CD14-positive monocyte (primary cell): ENCODE measurements around the gene MCRIP2. TPM values are rescaled to one million over a fixed set of nuclear protein-coding genes. Genes with fewer than 3 reads are reported as not detected.

ENCODE experiments used
- DNase-seq, 3 donors: peaks; one replicate each; pipeline ENCODE4 v3.0.0-alpha.2; 2011 to 2022
- H2AFZ ChIP-seq: 2 replicates; pipeline ENCODE4 v1.6.0; 2012; ENCODE audit warnings: mild to moderate bottlenecking, low read depth, low read length, inconsistent platforms; ENCODE audit not compliant: insufficient read depth, poor library complexity, severe bottlenecking
- H3K27ac ChIP-seq, 2 donors: 1 replicate in 1 of 2; 2 replicates in 1 of 2; pipeline ENCODE4 v1.5.1; 2012 to 2013; ENCODE audit warnings: low read length in 2 of 2, control low read depth in 1 of 2, inconsistent platforms in 1 of 2, low read depth in 1 of 2, mild to moderate bottlenecking in 1 of 2
- H3K27me3 ChIP-seq, 2 donors: one replicate each; pipeline versions ENCODE4 v1.6.0 to v1.6.1; 2011 to 2013; ENCODE audit warnings: low read length in 2 of 2; ENCODE audit not compliant: control insufficient read depth in 2 of 2, insufficient read depth in 2 of 2
- H3K36me3 ChIP-seq, 2 donors: replicated peaks in 1 of 2; 1 replicate in 1 of 2; 2 replicates in 1 of 2; pipeline versions ENCODE4 v1.5.1 to v1.6.1; 2012 to 2013; ENCODE audit warnings: low read length in 2 of 2, control low read depth in 1 of 2, inconsistent platforms in 1 of 2, mild to moderate bottlenecking in 1 of 2; ENCODE audit not compliant: insufficient read depth in 2 of 2, control insufficient read depth in 1 of 2
- H3K4me1 ChIP-seq, 2 donors: 1 replicate in 1 of 2; 2 replicates in 1 of 2; pipeline versions ENCODE4 v1.5.1 to v1.6.1; 2012 to 2013; ENCODE audit warnings: low read length in 2 of 2, control low read depth in 1 of 2, inconsistent platforms in 1 of 2, mild to moderate bottlenecking in 1 of 2, moderate library complexity in 1 of 2; ENCODE audit not compliant: insufficient read depth in 2 of 2, control insufficient read depth in 1 of 2
- H3K4me2 ChIP-seq: replicated peaks from 2 replicates; pipeline ENCODE3; 2012; ENCODE audit warnings: low read length, moderate library complexity, mild to moderate bottlenecking; ENCODE audit not compliant: poor library complexity, severe bottlenecking; ENCODE audit errors: extremely low read depth
- H3K4me3 ChIP-seq, 3 experiments: fragments of 200-600 bp in 1 of 3; sonication (generic) in 1 of 3; replicated peaks in 1 of 3; 1 replicate in 2 of 3; 2 replicates in 1 of 3; pipeline ENCODE4 v1.5.1; 2011 to 2013; ENCODE audit warnings: low read length in 3 of 3, mild to moderate bottlenecking in 3 of 3, control low read depth in 2 of 3, low read depth in 2 of 3, inconsistent platforms in 1 of 3, moderate library complexity in 1 of 3
- H3K79me2 ChIP-seq: 2 replicates; pipeline ENCODE4 v1.6.0; 2012; ENCODE audit warnings: mild to moderate bottlenecking, control low read depth, inconsistent platforms, low read length, moderate library complexity; ENCODE audit not compliant: insufficient read depth
- H3K9ac ChIP-seq: 2 replicates; pipeline ENCODE4 v1.6.0; 2017; ENCODE audit warnings: low read length, mild to moderate bottlenecking; ENCODE audit not compliant: insufficient read depth, poor library complexity, severe bottlenecking
- H3K9me3 ChIP-seq, 2 donors: replicated peaks in 1 of 2; 1 replicate in 1 of 2; 2 replicates in 1 of 2; pipeline versions ENCODE4 v1.5.1 to v1.6.1; 2012 to 2013; ENCODE audit warnings: low read length in 2 of 2, control low read depth in 1 of 2; ENCODE audit not compliant: control insufficient read depth in 1 of 2, insufficient read depth in 1 of 2
- H4K20me1 ChIP-seq: 2 replicates; pipeline ENCODE4 v1.6.0; 2012; ENCODE audit warnings: mild to moderate bottlenecking, low read length, control low read depth, moderate library complexity; ENCODE audit not compliant: insufficient read depth
- H3K27ac Mint-ChIP-seq, 7 donors: one replicate each; pipeline ENCODE4 v1.8.0; 2020; ENCODE audit warnings: mild to moderate bottlenecking in 7 of 7, mixed read lengths in 7 of 7, moderate library complexity in 6 of 7, inconsistent platforms in 2 of 7
- H3K27me3 Mint-ChIP-seq, 3 donors: one replicate each; pipeline ENCODE4 v1.8.0; 2021 to 2022; ENCODE audit warnings: low read depth in 3 of 3, mild to moderate bottlenecking in 3 of 3, mixed read lengths in 3 of 3, moderate library complexity in 3 of 3, inconsistent platforms in 1 of 3
- H3K36me3 Mint-ChIP-seq, 2 donors: one replicate each; pipeline ENCODE4 v1.8.0; 2020; ENCODE audit warnings: mixed read lengths in 2 of 2, inconsistent platforms in 1 of 2, mild to moderate bottlenecking in 1 of 2
- H3K4me1 Mint-ChIP-seq: one replicate; pipeline ENCODE4 v1.8.0; 2020; ENCODE audit warnings: mild to moderate bottlenecking, mixed read lengths
- H3K4me3 Mint-ChIP-seq, 2 donors: one replicate each; pipeline ENCODE4 v1.8.0; 2020; ENCODE audit warnings: mild to moderate bottlenecking in 2 of 2, mixed read lengths in 2 of 2, moderate library complexity in 1 of 2
- H3K9me3 Mint-ChIP-seq, 7 donors: one replicate each; pipeline ENCODE4 v1.8.0; 2020 to 2022; ENCODE audit warnings: mixed read lengths in 7 of 7, mild to moderate bottlenecking in 6 of 7, moderate library complexity in 6 of 7, inconsistent platforms in 2 of 7
- CTCF ChIP-seq: fragments of 200-600 bp; IDR thresholded peaks from one replicate; pipeline ENCODE4 v1.8.0; 2022; ENCODE audit warnings: antibody characterized with exemption, mild to moderate bottlenecking
- WGBS: methylation state at CpG from one replicate; pipeline ENCODE4 v1.1.5; 2013; ENCODE audit warnings: missing lambda C conversion rate; ENCODE audit not compliant: insufficient coverage; 5-methylcytosine and 5-hydroxymethylcytosine counted together
- intact Hi-C, 2 donors: fragments of 100-400 bp; cut with micrococcal nuclease; formaldehyde crosslinking; loops; one replicate each; pipeline versions ENCODE4 v1.15.0 to v1.15.1; 2023
- polyA plus RNA-seq, 3 donors: library from polyadenylated mRNA; depleted of rRNA in 1 of 3; unstranded in 2 of 3; stranded (reverse) in 1 of 3; fragments of 300-500 nt in 2 of 3; fragments of >200 nt in 1 of 3; fragmentation: Illumina TruSeq in 2 of 3; gene quantifications; 1 replicate in 2 of 3; 2 replicates in 1 of 3; pipeline ENCODE4 v1.2.3, GENCODE V29; 2012 to 2021

The MCRIP2 gene
- polyA plus RNA-seq, 3 donors: 23.7 to 65.6 (median 42.1) TPM

GRCh38 chr16:680967-681745 is 39.5 kb downstream of the MCRIP2 start:
- TF ChIP-seq CTCF: peak; percentile 22
- H3K9ac ChIP-seq: peak overlapping the region; percentile 78

GRCh38 chr16:681746-682427 is 40.3 kb downstream of the MCRIP2 start:
- Histone ChIP-seq H3K9ac (no peak overlapping the region), H3K4me1 (peaks cover 38 to 63% of the 10 kb centered on the region in 2 donors), H3K79me2 (peaks cover 33% of the 10 kb centered on the region), H3K27ac (no peak overlapping the region), H3K4me2 (peak overlapping the region; percentile 95), H3K4me3 (peak overlapping the region in 1 of 3 experiments; percentile 82), H3K27me3 (peaks cover 0 to 8% of the 10 kb centered on the region in 2 donors), H3K36me3 (peaks cover 13 to 20% of the 10 kb centered on the region in 2 donors), H4K20me1 (peaks cover 32% of the 10 kb centered on the region), H3K9me3 (no peaks in the 10 kb centered on the region), H2AFZ (no peak overlapping the region)
- Mint-ChIP-seq H3K27me3 (peaks cover 2 to 12% (median 4%) of the 10 kb centered on the region in 3 donors), H3K4me3 (peak overlapping the region in 1 of 2 donors; percentile 31), H3K27ac (peak overlapping the region in 2 of 7 donors; percentile 19 to 57), H3K36me3 (peaks cover 18 to 29% of the 10 kb centered on the region in 2 donors), H3K9me3 (no peaks in the 10 kb centered on the region), H3K4me1 (peaks cover 26% of the 10 kb centered on the region)
- intact Hi-C loops: loop anchor here (5.0 kb wide), 2 partner anchors 45 to 95 kb away; partner anchors contain the start of gene METTL26 (in 1 of the 2)
- peak in 1 of 3 donors; percentile 9 for DNase-seq
- no peak for TF ChIP-seq CTCF
- 94% methylated on average over 15 of the region's 28 CpGs for WGBS

More at GRCh38 chr16:680967-681745, 39.5 kb downstream of the MCRIP2 start:
- intact Hi-C loops: loop anchor here (5.0 kb wide), 2 partner anchors 44 to 94 kb away; partner anchors contain the start of gene METTL26 (in 1 of the 2)
- H4K20me1 ChIP-seq: peaks cover 32% of the 10 kb centered on the region
- Mint-ChIP-seq H3K4me3 (peak overlapping the region; percentile 74 to 76), H3K9me3 (no peaks in the 10 kb centered on the region), H3K27ac (peak overlapping the region in 5 of 7 donors; percentile 20 to 73 (median 50)), H3K4me1 (peaks cover 26% of the 10 kb centered on the region), H3K36me3 (peaks cover 17 to 23% of the 10 kb centered on the region in 2 donors), H3K27me3 (peaks cover 10 to 20% (median 10%) of the 10 kb centered on the region in 3 donors)
- peak overlapping the region; percentile 79 for H2AFZ ChIP-seq
- WGBS: 46% methylated on average over 36 of the region's 44 CpGs
- H3K4me3 ChIP-seq: peak overlapping the region; percentile 58 to 82 (median 76)
- H3K27ac ChIP-seq: peak overlapping the region; percentile 52 to 74
- H3K36me3 ChIP-seq: peaks cover 10 to 20% of the 10 kb centered on the region in 2 donors
- H3K27me3 ChIP-seq: peaks cover 2 to 15% of the 10 kb centered on the region in 2 donors
- peak overlapping the region; percentile 95 for H3K4me2 ChIP-seq
- H3K9me3 ChIP-seq: no peaks in the 10 kb centered on the region
- peaks cover 33% of the 10 kb centered on the region for H3K79me2 ChIP-seq
- H3K4me1 ChIP-seq: peaks cover 38 to 63% of the 10 kb centered on the region in 2 donors
- peak; percentile 20 to 46 (median 30) for DNase-seq
